OCI-LY1 (cell line): ENCODE results near the gene CHAT.

Experiments used
- H2AFZ ChIP-seq: fragments of 200-600 bp; sonication (generic), shearing (Covaris generic); 2 replicates; pipeline ENCODE4 v1.6.0; 2014; ENCODE audit warnings: antibody characterized with exemption, mild to moderate bottlenecking, low read length
- H3F3A ChIP-seq: fragments of 200-600 bp; sonication (generic), shearing (Covaris generic); 2 replicates; pipeline ENCODE4 v1.6.0; 2014; ENCODE audit warnings: mild to moderate bottlenecking, antibody characterized with exemption, low read length, moderate library complexity; ENCODE audit not compliant: insufficient read depth
- H3K27ac ChIP-seq: fragments of 200-600 bp; sonication (generic); 2 replicates; pipeline ENCODE4 v1.5.1; 2014; ENCODE audit warnings: low read length, mixed run types, mild to moderate bottlenecking, low read depth; ENCODE audit not compliant: poor library complexity, severe bottlenecking
- H3K27me3 ChIP-seq: fragments of 200-600 bp; sonication (generic); 2 replicates; pipeline ENCODE4 v1.6.0; 2014; ENCODE audit warnings: antibody characterized with exemption, mild to moderate bottlenecking, low read length, moderate library complexity; ENCODE audit not compliant: insufficient read depth
- H3K36me3 ChIP-seq: fragments of 200-600 bp; sonication (generic); 2 replicates; pipeline ENCODE4 v1.6.1; 2014; ENCODE audit warnings: mild to moderate bottlenecking, antibody characterized with exemption, low read length, moderate library complexity, mixed read lengths; ENCODE audit not compliant: insufficient read depth
- H3K4me1 ChIP-seq: fragments of 200-600 bp; sonication (generic); 2 replicates; pipeline ENCODE4 v1.5.1; 2014; ENCODE audit warnings: mild to moderate bottlenecking, low read length, moderate library complexity; ENCODE audit not compliant: insufficient read depth, severe bottlenecking
- H3K4me2 ChIP-seq: fragments of 200-600 bp; sonication (generic), shearing (Covaris generic); 2 replicates; pipeline ENCODE4 v1.6.1; 2014; ENCODE audit warnings: low read length
- H3K4me3 ChIP-seq: fragments of 200-600 bp; sonication (generic); 2 replicates; pipeline ENCODE4 v1.5.1; 2014; ENCODE audit warnings: low read length, low read depth, mild to moderate bottlenecking, mixed read lengths; ENCODE audit not compliant: poor library complexity, severe bottlenecking
- H3K79me2 ChIP-seq: fragments of 200-600 bp; shearing (Covaris generic); 2 replicates; pipeline ENCODE4 v1.6.1; 2016; ENCODE audit warnings: mixed run types, low read length, mixed read lengths; ENCODE audit not compliant: insufficient read depth
- H3K9ac ChIP-seq: fragments of 200-600 bp; sonication (generic), shearing (Covaris generic); 2 replicates; pipeline ENCODE4 v1.6.1; 2014; ENCODE audit warnings: mild to moderate bottlenecking, low read length, mixed read lengths
- H3K9me2 ChIP-seq: fragments of 200-600 bp; sonication (generic), shearing (Covaris generic); 2 replicates; pipeline ENCODE4 v1.6.1; 2014; ENCODE audit warnings: low read depth, mild to moderate bottlenecking, low read length, mixed read lengths
- H3K9me3 ChIP-seq: fragments of 200-600 bp; shearing (Covaris generic); 2 replicates; pipeline ENCODE4 v1.6.1; 2014; ENCODE audit warnings: low read length, mixed read lengths
- H4K20me1 ChIP-seq: fragments of 200-600 bp; sonication (generic), shearing (Covaris generic); 2 replicates; pipeline ENCODE4 v1.6.0; 2016; ENCODE audit warnings: mild to moderate bottlenecking, low read length; ENCODE audit not compliant: insufficient read depth
- EZH2 ChIP-seq: fragments of 200-600 bp; sonication (generic), shearing (Covaris generic); IDR thresholded peaks from 2 replicates; pipeline ENCODE4 v1.8.0; 2017; ENCODE audit warnings: borderline replicate concordance, mixed run types, mild to moderate bottlenecking, antibody characterized with exemption, low read length, moderate library complexity, mixed read lengths
- TF ChIP-seq, protein P1 (sequence below): fragments of 200-600 bp; sonication (generic), shearing (Covaris generic); IDR thresholded peaks from 2 replicates; pipeline ENCODE4 v1.5.1; 2017; ENCODE audit warnings: mild to moderate bottlenecking, antibody characterized with exemption, low read length, moderate library complexity, mixed read lengths

The CHAT gene

DNA sequence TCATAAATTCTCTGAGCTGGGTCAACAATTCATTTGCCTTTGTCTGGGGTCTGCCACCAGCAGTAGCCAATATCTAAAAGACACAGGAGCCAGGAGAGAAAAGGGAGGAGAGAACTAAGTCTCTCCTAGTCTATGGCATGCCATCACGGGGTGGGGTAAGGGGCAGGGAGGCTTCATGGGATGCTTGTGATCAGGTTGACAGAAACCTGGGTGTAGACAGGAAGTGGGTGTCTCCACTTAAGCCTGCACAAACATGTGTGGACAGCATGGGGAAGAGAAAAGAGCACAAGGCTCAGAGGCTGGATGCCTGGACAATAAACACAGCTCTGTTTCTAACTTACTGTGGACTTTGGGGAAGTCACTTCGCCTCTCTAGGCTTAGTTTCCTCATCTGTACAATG, 54.2 kb downstream of the CHAT start:
- Histone ChIP-seq H3K27ac (no peak overlapping the region), H3K79me2 (no peaks in the 10 kb centered on the region), H3K9me3 (no peaks in the 10 kb centered on the region), H3F3A (no peaks in the 10 kb centered on the region), H4K20me1 (no peaks in the 10 kb centered on the region), H3K4me2 (no peak overlapping the region), H2AFZ (no peak overlapping the region), H3K4me3 (no peak overlapping the region), H3K36me3 (no peaks in the 10 kb centered on the region), H3K9ac (no peak overlapping the region), H3K27me3 (no peaks in the 10 kb centered on the region), H3K4me1 (no peaks in the 10 kb centered on the region), H3K9me2 (no peaks in the 10 kb centered on the region)
- TF ChIP-seq EZH2: no peak
- TF ChIP-seq, protein P1, sequence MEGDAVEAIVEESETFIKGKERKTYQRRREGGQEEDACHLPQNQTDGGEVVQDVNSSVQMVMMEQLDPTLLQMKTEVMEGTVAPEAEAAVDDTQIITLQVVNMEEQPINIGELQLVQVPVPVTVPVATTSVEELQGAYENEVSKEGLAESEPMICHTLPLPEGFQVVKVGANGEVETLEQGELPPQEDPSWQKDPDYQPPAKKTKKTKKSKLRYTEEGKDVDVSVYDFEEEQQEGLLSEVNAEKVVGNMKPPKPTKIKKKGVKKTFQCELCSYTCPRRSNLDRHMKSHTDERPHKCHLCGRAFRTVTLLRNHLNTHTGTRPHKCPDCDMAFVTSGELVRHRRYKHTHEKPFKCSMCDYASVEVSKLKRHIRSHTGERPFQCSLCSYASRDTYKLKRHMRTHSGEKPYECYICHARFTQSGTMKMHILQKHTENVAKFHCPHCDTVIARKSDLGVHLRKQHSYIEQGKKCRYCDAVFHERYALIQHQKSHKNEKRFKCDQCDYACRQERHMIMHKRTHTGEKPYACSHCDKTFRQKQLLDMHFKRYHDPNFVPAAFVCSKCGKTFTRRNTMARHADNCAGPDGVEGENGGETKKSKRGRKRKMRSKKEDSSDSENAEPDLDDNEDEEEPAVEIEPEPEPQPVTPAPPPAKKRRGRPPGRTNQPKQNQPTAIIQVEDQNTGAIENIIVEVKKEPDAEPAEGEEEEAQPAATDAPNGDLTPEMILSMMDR: no peak

DNA sequence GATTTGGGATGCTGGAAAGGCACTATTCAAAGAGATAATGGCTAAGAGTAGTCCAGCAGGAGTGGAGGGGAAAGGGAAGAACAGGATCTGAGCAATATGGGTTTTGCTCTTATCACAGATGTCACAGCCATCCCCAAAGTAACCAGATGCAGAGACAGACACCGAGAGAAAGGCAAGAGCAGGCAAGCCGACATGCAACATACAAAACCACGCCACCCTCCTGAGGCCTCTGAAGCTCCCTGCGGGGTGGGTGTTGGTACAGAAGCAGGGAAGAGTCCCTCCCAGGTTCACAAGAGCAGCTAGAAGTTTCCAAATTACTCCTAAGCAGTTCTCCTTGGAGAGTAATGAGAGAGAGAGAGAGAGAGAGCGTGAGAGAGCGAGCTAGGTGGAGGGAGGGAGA, 54.8 kb downstream of the CHAT start:
- H2AFZ ChIP-seq: no peak overlapping the region
- no peak for TF ChIP-seq EZH2
- TF ChIP-seq, protein P1: no peak
- H3K9me3 ChIP-seq: no peaks in the 10 kb centered on the region
- H3K27ac ChIP-seq: no peak overlapping the region
- no peaks in the 10 kb centered on the region for H3K79me2 ChIP-seq
- no peak overlapping the region for H3K4me2 ChIP-seq
- H3K9me2 ChIP-seq: no peaks in the 10 kb centered on the region
- no peaks in the 10 kb centered on the region for H3F3A ChIP-seq
- H3K36me3 ChIP-seq: no peaks in the 10 kb centered on the region
- H3K9ac ChIP-seq: no peak overlapping the region
- no peaks in the 10 kb centered on the region for H3K4me1 ChIP-seq
- H3K4me3 ChIP-seq: no peak overlapping the region
- no peaks in the 10 kb centered on the region for H4K20me1 ChIP-seq
- H3K27me3 ChIP-seq: no peaks in the 10 kb centered on the region

DNA sequence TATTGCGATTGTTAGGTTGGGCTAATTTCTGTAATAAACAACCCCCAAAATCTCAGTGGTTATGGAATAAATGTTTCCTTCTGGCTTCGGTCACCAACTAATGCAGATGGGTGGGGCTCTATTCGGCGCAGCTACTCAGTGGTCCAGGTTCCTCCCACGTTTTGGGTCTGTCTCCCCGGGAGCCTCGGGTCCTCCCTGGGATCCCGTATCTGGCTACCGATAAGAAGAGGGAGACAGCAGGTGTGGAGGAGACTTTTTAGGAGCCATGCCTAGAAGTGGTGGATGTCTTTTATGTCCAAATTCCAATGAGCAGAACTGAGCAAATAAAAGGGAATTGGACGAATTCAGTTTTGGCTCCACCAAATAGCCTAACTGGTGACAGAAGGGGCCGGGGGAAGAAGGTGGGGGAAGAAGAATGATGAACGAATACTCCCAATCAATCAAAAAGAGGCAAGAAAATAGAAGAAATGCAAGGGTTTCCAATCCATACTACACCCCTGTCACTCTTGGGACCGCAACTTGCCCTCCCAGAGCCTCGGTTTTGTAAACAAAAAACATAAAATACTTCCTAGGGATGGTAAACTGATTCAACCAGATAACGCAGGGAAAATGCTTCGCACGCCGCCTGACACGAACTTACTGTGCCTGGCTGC, 65.1 kb downstream of the CHAT start:
- Histone ChIP-seq H2AFZ (no peak overlapping the region), H3K27ac (no peak overlapping the region)
- TF ChIP-seq, protein P1: no peak
- no peak for TF ChIP-seq EZH2

More for the DNA sequence above, 65.1 kb downstream of the CHAT start:
- Histone ChIP-seq H3K9ac (no peak overlapping the region), H3K79me2 (no peaks in the 10 kb centered on the region), H3K4me2 (no peak overlapping the region), H3K9me3 (no peaks in the 10 kb centered on the region), H3K4me3 (no peak overlapping the region), H3K9me2 (no peaks in the 10 kb centered on the region), H3K4me1 (no peaks in the 10 kb centered on the region), H3K27me3 (no peaks in the 10 kb centered on the region), H4K20me1 (no peaks in the 10 kb centered on the region), H3F3A (no peaks in the 10 kb centered on the region), H3K36me3 (no peaks in the 10 kb centered on the region)
